ENCODE results near the gene BCAT1.

Gene BCAT1

GRCh38 chr12:24760162-24760561, 188.7 kb downstream of the BCAT1 start:
- DNase-seq: no peak

Measured in SW 1271 (cell line).